HG02610 (cell line): ENCODE measurements around the gene ZBTB16.

Experiments
- ATAC-seq: cut with Tn5 transposase; IDR thresholded peaks from one replicate; pipeline ENCODE4 v1.9.1; 2021; ENCODE audit warnings: mild to moderate bottlenecking, moderate library complexity; ENCODE audit not compliant: unreplicated experiment

Gene ZBTB16

DNA sequence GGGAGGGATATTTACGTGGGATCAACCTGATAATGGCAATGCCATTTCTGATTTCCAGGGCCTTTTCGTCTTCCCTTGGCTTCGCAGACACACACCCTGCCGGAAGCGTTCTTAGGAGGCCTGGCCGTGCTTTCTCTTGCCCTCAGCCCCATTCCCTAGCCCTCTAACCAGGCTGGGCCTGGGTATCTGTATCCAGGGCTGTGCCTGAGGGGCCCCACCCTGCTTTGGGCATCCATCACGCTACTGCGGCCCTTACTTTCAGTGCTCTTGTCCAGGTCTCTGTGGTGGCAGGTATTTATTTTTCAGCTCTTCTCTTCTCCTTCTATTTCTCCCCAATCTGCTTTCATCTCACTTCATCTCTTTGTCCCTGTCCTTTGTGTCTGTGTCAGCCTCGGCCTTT, 105.0 kb downstream of the ZBTB16 start:
- ATAC-seq: no peak

DNA sequence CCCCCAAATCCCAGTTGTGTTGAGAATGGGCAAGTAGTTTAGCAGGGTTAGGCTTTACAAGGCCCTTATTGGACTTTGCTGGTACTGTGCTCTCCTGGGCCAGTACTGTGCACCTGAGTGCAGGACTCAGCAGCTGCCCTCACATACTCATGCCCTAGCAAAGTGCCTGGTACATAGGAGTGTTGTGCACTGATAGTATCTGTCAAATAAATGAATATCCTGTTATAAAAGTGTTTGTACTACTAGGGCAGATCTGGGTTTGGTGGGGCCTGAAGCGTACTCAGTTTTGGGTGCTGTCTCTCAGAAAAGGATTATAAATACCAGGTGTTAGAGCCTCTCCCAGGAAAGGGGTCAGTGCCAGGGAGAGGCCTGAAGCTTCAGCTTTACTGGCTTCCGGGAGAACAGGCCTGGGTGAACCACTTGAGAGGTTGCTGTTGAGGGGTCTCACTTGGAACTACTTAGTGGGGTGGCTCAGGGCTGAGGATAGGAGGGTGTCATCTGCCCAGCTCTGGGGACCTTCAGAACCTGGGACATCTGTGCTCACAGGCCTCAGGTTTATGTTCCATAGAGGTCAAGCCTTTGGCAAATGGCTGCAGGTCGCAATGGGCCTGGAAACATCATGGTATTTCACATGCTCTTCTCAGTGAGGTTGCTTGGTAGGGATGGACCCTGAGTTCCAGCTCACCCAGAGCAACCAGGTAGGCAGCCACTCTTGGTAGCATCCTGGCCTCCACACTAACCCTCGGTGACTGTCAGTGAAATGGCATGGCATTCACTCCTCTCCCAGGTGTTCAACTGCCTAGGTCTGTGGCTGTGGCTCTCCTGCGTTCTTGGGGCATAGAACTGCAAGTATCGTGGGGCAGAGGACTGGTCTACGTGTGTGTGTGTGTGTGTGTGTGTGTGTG, 106.1 kb downstream of the ZBTB16 start:
- ATAC-seq: no peak

DNA sequence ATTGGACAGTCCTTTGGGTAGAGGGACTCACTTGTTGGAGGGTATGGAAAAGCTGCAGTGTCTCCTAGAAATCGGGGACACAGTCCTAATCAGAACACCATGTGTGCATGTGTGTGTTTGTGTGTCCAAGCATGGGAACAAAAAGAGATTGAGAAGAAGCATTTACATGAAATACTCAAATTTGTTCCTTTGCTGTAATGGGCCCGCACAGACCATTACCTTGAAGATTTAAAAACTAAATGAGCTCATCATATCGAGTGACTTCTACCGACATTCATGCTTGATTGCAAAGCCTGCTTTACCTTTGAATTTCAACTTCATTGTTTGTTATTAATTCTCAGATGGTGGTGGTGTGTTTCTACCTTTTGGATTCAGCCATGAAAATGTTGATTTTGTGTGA, 106.9 kb downstream of the ZBTB16 start:
- ATAC-seq: no peak

DNA sequence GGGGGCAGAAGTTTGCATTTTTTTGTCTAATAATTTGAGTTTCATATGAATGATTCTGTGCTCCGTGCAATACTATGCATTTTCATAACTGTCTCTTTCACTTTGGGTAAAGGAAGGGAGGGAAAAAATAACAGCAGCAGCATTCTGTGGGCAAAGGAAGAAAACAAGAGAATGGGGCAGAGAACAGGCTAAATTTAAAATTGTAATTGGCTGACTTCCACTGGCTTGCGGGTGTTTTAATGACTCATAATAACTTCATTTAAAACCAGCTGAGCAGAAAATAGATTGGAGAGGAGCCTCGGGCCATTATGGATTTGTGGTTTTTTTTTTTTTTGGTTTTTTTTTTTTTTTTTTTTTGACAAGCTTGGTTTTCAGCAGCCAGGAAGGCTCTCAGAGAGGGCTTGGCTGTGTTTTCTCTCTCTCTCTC, 107.4 kb downstream of the ZBTB16 start:
- ATAC-seq: no peak

DNA sequence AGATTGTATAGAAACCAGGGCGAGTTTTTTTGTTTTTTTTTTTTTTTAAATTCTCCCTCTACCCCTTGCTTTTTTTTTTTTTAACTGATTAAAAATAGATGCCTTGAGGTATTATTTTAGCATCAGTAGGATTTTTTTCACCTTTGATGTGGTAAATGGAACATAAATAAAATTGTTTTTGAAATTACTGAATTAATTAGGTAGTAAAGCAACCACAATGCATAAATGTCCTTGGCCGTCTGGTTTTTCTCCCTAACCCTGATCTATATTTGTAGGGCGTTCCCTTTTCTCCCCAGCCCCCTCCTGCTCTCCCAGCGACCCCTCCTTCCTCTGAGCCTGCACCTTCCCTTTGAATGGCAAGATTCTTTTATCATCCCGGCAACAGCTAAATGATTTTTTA, 107.8 kb downstream of the ZBTB16 start:
- ATAC-seq: no peak

DNA sequence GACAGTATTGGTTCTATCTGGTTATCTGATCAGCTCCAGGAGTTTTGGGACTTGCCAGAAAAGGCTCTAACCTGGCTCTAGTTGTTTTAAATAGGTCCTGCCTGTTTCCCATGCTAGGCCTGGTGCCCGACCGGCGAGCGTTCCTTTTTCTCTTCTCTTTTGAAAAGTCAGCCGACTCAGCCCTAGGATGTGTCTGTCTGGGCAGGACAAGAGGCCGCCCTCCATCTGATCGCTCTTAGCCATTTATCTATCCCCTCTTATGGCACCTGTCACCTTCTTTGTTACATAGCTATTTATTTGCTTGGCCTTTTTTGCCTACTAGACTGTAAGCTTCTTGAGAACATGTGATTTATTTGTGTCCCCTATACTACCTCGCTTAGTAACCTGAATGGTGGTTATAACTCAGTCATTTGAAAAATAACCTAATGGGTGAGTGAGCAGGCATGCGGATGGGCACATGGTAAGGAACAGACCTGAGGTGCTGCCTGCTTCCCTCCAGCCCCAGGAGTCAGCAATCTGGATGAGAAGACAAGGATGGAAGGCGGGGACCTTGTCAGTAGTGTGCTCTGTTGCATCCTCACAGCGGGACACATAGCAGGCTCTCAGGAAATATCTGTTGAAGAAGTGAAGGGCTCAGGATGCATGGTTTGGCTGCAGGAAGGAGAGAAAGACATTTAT, 108.4 kb downstream of the ZBTB16 start:
- ATAC-seq: no peak

DNA sequence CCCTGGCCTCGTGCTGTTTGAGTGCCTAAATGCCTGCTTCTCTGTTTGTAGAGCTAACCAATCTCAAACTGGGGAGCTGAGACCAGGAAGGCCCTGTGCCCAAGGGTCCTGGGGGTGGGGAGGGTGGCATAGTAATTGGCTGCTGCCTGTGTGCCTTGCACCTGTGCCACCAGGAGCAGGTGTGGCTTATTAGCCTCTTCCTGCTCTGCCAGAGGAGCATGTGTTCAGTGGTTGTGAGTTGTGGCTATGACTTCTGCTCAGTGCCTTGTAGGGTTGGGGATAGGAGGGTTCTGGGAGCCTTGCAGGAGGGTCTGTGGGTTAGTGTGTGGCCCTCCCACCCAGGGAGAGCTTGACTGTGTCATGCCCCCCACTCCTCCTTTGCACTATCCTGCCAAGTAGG, 109.2 kb downstream of the ZBTB16 start:
- no peak for ATAC-seq

DNA sequence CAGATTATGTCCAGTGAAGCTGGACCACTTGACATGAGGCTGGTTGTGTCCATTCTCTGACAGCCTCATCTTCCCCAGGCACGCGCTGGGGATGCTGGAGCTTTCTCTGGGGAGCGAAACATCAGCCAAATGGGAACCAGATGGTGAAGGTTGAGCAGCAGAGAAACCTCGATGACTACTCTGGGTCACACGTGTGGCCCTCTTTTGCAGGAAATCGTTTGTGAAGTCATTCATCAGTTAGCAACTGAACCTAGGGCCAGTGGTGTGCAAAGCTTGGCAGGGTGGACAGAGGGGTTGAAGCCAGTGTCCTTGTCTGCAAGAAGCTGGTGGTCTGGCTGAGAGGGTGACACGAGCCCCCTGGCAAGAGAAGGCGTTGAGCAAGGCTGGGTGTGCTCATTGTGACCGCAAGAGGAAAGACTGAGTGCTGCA, 109.8 kb downstream of the ZBTB16 start:
- ATAC-seq: no peak

DNA sequence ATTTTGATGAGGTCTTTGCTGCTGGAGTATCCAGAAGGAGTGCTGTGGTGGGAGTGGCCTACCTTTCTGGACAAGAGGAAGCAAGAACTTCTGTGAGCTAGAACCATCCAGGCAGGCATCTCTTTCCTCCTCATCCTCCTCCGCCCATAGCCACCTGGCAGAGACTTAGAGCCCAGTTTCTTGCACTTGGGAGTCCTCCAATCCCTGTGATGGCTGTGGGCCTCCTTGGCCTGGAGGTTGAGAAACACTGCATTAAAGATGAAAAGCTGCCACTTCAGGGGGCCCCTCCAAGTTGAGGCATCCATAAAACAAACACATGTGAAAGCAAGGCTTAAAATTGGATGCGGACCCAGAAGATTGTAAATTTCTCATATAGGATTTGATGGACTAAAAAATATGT, 110.3 kb downstream of the ZBTB16 start:
- no peak for ATAC-seq

DNA sequence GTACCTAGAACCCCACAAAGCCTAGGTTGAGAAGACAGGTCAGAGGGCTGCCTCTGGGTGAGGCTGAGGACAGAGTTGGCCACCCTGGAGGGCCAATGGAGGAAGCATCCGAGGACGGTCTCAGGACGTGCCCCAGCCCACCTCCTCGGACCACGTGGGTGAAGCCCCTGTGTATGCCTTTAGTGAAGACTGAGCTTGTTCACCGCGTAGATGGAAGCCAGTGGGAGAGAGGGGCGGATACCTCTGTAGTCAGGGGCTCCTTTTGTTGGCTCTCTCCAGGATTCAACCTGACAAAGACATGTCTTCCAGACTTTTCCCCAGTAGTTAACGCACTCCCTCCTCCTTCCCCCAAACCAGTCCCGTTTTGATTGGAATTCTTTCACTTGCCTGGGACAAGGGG, 110.7 kb downstream of the ZBTB16 start:
- no peak for ATAC-seq

DNA sequence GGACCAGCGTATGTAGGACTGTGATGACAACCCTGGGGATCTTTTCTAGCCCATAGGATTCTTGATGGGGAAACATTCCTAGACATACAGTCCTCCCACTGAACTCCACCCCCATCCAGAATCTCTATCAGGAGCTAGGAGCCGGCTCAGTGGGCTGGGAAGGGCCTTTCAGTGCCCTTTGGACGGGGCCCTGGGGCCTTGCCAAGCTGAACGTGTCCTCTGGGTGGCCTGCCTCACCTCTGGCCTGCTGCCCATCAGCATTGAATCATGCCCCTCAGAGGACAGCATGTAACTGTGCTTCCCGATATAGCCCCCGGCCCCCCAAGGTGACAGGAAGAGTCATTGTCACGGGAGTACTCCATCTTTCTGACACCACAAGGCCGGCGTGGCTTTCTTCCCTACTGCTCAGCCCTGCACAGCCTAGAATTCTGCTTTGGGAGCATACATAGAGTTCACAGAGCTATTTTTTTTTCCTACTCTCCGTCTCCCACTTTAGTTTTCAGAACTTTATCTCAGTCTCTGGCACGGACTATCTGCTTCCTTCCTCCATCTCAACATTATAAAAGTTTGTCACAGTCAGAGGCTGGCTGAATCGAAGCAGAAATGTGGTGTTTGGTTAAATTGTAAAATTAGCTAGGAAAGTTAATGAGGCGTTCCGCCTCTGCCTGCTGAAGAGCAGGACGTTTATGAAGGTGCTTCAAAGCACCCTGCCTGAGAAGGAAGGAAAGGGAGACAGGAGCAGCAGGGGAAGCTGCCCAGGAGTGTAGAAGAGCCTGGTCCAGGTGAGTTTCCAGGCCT, 111.9 kb downstream of the ZBTB16 start:
- ATAC-seq: no peak

DNA sequence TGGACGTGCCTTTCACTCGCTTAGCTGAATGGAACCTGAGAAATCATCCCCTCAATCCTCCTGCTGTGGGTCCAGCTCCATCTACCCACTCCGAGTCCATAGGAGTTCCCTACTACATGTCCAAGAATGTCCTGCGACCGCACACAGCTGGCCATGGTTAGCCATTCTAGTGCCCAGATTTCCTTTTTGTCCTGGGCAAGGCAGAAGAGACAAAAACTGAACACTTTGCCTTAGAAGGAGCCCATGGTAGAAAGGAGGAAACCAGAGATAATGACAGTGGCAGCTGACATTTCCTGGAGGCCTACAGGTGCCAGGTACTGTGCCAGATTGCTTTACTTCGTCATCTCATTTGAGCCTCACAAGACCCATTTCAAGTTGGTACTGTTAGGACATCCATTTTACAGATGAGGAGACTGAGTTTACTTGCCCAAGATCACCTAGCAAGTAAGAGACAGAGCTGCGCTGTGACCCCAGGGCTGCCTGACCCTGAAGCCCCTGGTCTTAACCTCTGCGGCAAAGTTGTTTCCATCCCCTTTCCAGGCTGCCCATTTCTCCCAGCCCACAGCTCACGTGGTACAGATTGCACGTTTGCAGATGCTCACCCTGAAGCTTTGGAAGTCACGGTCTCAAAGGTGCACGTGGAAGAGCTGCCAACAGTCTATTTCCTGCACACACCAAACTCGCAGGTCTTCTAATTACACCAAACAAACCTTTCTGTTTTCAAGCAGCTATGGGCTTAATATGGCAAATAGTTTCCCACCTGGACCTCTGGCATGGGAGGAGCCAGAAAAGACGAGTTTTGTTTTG, 112.7 kb downstream of the ZBTB16 start:
- no peak for ATAC-seq

DNA sequence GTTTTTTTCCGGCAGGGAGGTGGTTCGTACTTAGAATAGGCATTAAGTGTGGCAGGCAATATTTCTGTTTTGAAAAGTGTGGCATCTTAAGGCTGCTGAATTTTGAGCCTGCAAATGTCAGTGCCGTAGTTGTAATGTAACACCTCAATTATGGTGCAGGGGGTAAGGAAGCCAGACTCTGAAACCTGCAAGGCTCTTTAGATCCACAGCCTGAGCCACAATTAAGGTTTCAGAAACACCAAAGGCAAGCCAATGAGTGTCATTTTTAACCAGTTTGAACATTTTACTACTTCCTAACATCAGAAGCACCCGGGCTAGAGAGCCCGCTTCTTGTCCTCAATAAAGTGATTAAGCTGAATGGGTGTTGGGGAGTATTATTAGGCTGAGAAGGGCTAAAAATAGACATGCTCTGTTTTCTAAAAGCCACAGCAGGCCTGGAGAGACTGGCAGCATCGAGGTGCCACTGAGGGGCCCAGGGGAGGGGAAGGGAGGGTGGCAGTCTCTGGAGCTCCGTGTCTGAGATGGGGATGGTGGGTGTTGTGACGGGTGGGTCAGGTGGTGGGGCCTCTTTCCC, 113.4 kb downstream of the ZBTB16 start:
- no peak for ATAC-seq

DNA sequence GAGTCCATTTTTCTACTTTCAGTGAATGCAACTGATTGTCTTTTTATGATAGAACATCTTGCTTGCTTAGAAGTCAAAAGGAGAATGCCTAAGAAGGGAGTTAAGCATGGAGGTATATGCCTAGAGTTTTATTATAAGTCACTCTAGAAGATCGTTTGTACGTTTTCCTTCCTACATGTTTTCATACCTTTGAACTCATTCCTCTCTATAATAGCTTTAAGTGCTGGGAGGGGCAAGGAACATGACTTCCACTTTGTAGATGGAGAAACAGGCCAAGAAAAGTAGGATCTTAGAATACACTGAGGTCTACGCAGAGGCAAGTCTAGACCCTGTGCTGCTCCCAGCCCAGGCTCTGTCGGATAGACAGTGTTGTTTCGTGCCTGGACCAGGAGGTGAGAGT, 114.3 kb downstream of the ZBTB16 start:
- no peak for ATAC-seq

DNA sequence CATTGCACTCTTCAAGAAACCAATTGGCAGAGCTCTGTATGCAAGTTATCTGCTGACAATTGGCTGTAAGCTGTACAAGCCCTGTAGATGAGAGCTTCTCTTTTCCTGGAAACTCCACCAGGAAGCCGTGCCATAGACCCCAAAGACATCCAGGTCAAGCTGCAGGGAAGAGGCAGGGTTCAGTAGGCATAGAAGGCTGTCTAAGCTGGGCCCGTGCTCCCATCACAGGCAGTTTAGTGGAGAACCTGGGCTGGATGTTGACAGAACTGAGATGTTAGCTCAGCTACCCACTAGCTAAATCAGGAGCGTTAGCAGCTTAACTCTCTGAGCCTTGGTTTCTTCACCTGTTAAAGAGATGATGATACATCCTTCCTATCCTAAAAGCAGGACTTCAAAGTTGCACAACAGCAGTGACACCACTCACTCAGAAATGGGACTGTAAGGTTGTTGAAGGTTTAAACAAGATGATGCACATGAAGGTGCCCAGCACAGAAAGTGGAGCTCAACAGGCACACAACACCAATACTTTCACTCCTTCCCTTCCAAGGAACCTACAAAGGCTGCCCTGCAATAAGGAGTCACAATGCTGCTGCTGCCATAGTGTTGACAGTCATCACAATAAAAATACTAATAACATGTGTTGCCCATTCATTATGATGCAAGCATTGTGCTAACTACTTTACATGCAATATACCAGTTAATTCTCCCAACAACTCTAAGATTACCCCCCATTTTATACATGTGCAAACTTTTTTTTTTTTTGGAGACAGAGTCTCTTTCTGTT, 115.4 kb downstream of the ZBTB16 start:
- no peak for ATAC-seq

DNA sequence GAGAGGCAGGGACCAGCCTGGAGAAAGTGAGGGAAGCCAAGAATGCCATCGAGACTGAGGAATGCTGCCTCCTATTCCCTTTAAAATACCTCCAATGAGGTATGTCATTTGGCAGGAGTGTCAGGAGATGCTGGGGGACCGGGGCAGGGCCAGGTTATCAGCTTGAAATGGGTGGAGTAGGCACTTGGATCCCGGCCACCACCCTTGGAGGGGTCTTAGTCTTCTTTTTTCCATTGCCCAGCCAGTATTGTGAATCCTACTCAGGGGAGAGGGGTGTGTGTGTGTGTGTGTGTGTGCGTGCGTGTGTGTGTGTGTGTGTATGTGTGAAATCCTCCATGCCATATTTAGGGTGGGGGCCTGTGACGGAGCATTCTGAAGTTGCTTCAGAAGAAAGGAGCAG, 116.2 kb downstream of the ZBTB16 start:
- ATAC-seq: no peak

DNA sequence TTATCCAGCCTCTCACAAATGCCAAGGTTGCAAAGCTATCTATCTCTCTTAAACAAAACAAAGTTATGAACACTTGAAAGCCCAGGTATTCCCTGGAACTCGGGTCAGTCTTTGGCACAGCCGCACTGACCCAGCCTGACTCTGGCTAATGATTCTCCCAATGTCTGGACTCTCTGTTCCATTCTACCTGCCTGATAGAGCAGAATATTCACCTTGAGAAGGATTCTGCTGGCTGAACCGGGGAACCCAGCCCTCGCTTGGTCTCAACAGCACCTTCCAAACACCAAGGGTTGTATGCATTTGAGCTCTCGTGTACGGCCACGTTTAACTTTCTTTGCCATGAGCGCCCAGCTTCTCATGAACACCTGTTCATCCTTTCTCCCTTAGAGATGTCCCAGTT, 116.8 kb downstream of the ZBTB16 start:
- no peak for ATAC-seq

DNA sequence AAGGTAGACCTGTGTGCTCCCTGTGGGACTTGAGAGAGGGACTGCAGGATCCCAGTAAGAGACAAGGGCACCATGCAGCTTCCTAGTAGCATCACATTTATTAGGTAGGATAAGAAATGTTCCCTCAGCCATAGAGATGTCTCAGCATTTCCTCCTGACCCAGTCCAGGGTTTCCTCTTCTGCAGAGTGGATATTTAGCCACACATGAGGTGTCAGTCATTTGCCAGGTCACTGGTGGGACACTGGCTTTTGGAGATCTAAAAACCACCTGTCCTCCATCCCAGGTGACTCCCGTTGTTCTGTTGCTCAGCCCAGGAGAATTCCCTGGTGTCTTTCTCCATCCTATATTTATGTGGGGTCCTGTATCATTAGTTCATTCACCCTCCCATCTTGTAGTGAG, 119.1 kb downstream of the ZBTB16 start:
- no peak for ATAC-seq

DNA sequence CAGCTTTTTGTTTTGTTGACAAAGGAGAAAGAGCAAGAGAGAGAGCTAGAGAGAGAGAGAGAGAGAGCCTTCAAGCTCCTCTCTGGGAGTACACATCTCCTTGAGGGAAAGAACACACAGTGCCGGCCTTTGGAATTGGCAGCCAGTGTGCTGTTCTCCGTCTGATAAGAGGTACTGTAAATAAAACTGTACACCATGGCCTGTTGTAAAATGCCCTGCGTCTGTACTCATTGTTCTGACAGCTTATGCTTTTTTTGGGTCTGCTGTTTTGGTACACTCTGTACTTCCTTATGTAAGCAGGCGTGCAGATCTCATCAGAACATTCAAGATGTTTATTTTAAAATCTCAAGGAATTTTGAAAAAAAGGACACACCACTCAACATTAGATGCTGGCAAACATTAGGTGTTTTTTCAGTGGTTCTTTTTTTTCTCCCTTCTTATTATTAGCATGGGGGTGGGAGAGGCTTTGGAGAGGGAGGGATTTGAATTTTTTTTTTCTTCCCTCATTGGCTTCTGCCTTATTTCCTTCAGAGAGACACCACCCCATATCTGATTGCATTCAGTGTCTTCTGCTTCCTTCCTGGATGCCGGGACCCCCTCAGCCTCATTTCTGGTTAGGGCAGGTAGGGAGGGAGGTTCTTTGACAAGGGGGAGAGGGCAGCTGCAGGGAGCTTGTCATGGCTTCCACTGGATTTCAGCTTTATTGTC, 119.9 kb downstream of the ZBTB16 start:
- no peak for ATAC-seq
